ENCODE results near the gene KRTAP4-16.
"Not testable (repeated sequence)": the region's sequence is repeated elsewhere in the genome, so short reads cannot be mapped to it uniquely, and the experiment has no call there.

The KRTAP4-16 gene

GRCh38 chr17:41144846-41145245, 42.8 kb upstream of the KRTAP4-16 start:
- no peak for DNase-seq (ENCODE audit: low read depth)
- no peak overlapping the region for H3K4me3 ChIP-seq (ENCODE audit: control insufficient read depth, low read depth, low read length)
- no peak for TF ChIP-seq CTCF (conservative IDR thresholded peaks at IDR 0.05; ENCODE audit: control insufficient read depth, insufficient read depth, low read depth, low read length)

GRCh38 chr17:41141361-41141760, 39.4 kb upstream of the KRTAP4-16 start:
- DNase-seq (ENCODE audit: low read depth), result no peak
- H3K4me3 ChIP-seq (ENCODE audit: control insufficient read depth, low read depth, low read length), result no peak overlapping the region
- no peak for TF ChIP-seq CTCF (conservative IDR thresholded peaks at IDR 0.05; ENCODE audit: control insufficient read depth, insufficient read depth, low read depth, low read length)

- H3K4me3 ChIP-seq (ENCODE audit: control insufficient read depth, low read depth, low read length), result no peak within 1 kb of the TSS
- TF ChIP-seq CTCF (conservative IDR thresholded peaks at IDR 0.05; ENCODE audit: control insufficient read depth, insufficient read depth, low read depth, low read length), result no peak
- DNase-seq (ENCODE audit: low read depth), result peak; percentile 91
Measured at GRCh38 chr17:41140360-41141131, 38.5 kb upstream of the KRTAP4-16 start, which contains the start of gene KRTAP4-6. Gene KRTAP4-6, minus strand, starts transcription at chr17:41140544. Its CDS starts 57 bp downstream, at chr17:41140487.

GRCh38 chr17:41139865-41140264, 37.9 kb upstream of the KRTAP4-16 start:
- DNase-seq (ENCODE audit: low read depth); H3K4me3 ChIP-seq (ENCODE audit: control insufficient read depth, low read depth, low read length): not testable (repeated sequence)

GRCh38 chr17:41133880-41134735, 32.1 kb upstream of the KRTAP4-16 start:
- TF ChIP-seq CTCF (conservative IDR thresholded peaks at IDR 0.05; ENCODE audit: control insufficient read depth, insufficient read depth, low read depth, low read length), result no peak
- H3K4me3 ChIP-seq (ENCODE audit: control insufficient read depth, low read depth, low read length), result no peak overlapping the region
- no peak for DNase-seq (ENCODE audit: low read depth)

- no peak for TF ChIP-seq CTCF (conservative IDR thresholded peaks at IDR 0.05; ENCODE audit: control insufficient read depth, insufficient read depth, low read depth, low read length)
- H3K4me3 ChIP-seq (ENCODE audit: control insufficient read depth, low read depth, low read length), result no peak overlapping the region
- peak; percentile 19 for DNase-seq (ENCODE audit: low read depth)
Measured at GRCh38 chr17:41131979-41132378, 30.0 kb upstream of the KRTAP4-16 start.

GRCh38 chr17:41127371-41127770, 25.4 kb upstream of the KRTAP4-16 start:
- DNase-seq (ENCODE audit: low read depth), result no peak
- no peak overlapping the region for H3K4me3 ChIP-seq (ENCODE audit: control insufficient read depth, low read depth, low read length)
- TF ChIP-seq CTCF (conservative IDR thresholded peaks at IDR 0.05; ENCODE audit: control insufficient read depth, insufficient read depth, low read depth, low read length), result no peak

All from fibroblast of mammary gland (primary cell).